GM18868 (cell line): ENCODE results near the gene KRTAP5-3.
"Not testable (repeated sequence)": the region's sequence is repeated elsewhere in the genome, so short reads cannot be mapped to it uniquely, and the experiment has no call there.

Source experiments
- ATAC-seq: cut with Tn5 transposase; IDR thresholded peaks from one replicate; pipeline ENCODE4 v1.9.1; 2021; ENCODE audit warnings: mild to moderate bottlenecking, moderate library complexity; ENCODE audit not compliant: unreplicated experiment

The KRTAP5-3 gene, protein sequence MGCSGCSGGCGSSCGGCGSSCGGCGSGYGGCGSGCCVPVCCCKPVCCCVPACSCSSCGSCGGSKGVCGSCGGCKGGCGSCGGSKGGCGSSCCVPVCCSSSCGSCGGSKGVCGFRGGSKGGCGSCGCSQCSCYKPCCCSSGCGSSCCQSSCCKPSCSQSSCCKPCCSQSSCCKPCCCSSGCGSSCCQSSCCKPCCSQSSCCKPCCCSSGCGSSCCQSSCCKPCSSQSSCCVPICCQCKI

DNA sequence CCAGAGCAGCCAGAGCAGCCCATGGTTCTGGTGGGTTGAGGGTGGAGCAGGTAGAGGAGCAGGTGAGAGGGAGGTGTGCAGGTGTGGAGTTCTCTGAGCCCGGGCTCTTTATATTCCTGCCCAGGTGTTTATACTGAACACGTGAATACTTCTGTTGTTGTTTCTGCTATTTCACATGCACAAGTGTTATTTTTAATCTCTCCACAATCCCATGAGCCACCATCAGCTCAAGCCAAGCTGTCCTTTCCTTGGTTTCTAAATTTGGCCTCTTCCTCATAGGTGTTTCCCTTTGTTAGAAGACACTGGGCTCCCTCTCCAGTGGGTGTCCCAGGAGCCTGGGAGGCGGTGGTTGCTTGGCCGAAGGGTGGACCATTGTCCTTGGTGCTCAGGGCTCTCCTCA, at the start of gene KRTAP5-3:
TSS of gene KRTAP5-3 (minus strand) at position 101 of the 400 bp plus-strand sequence. CDS start at position 23, 78 bp downstream.
- no peak for ATAC-seq

DNA sequence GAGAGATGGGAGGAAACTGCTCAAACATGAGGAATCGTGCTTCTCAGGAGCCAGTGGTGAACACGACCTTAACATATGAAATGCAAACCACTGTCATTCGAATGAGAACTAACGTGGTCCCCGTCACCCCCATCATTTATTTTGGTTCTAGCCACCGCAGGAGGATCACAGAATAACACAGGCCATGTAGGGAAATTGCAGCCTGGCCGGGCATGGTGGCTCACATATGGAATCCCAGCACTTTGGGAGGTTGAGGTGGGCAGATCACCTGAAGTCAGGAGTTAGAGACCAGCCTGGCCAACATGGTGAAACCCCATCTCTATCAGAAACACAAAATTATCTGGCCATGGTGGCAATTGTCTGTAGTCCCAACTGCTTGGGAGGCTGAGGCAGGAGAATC, 48.4 kb upstream of the KRTAP5-3 start:
- ATAC-seq: no peak

DNA sequence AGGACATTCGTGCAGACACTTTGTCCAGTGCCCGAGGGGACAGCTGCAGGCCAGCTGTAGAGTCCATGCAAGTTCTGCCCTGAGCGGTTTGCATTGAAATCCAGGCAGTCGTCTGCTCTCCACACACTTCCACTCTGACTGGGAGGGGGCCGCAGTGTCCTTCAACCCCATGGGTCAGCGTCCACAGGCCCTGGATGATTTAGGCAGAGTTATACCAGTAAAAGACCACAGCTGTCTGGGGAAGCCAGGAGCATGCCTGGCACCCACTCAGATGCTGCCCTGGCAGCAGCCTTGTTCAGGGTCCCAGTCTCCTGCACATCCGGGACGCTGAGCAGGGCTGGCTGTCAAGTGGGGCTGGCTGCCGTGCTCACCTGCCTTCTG, 47.8 kb upstream of the KRTAP5-3 start:
- no peak for ATAC-seq

DNA sequence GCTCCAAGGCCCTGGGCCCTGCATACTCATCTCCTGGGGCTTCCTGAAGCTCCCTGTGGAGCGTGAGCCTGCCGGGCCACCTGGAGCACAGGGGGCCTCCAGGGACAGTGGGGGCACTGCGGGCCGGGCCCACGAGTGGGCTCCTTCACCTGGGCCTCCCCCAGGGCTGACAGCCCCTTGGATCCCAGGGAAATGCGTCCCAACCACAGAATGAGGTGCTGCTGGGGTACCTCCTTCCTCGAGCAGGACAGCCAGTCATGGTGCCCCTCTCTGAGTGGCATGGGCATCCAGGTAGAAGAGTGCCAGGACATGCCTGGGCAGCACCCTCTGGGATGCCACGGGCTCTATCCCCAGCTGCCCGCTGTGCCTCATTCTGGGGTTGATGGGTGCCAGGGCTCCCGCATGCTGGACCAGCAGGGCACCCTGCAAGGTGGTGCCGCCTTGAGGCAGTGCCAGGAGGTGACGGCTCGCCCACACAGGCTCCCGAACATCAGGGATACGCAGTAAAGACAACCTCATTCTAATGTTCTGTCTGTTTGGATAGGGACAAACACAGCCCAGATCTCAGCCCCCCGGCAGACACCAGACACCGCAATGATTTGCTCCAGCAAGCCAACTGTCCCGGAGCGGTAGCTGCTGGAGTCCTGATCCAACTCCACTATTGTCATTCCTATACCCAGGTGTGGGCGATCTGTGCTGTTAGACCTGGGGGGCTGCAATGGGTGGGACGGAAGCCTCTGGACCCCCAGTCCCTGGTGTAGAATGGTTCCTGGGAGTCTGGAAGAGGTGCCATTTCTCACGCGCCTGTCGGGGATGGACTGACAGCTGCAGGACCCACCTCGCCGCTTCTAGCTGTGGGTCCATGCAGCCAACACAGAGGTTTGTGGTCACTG, 47.2 kb upstream of the KRTAP5-3 start:
- ATAC-seq: no peak

DNA sequence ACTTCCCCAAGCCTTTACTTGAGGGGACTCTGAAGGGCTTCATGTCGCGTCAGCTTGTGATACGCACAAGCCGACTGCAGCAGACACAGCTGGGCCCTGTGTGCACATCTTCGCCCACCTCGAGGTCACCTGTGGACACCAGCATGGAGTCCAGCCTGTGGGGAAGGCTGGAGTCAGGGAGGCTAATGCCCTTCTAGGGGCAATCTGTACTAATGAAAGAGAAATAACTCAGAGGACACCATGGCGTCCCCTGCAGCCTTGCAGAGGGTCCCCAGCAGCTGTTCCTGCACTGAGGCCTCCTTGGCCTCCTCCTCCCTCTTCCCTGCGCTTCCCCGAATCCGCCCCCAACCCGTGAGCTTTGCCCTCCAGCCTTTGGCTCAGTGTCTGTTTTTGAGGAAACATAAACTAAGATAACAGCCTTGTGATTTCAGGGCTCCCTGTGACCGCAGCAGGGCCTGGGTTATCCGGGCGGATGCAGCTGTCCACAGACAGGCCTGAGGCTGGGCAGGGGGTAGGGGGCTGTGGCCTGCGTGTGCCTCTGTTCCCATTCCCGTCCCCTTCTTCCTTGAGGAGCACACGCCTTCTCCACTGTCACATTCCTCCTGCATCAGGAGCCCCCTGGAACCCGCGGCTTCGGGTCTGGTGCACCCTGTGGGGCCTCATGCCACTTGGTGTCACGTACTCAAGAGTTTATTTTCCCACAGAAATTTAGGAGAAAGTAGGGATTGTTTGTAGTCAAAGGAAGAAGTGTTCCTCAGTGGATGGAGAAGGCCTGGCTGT, 46.3 kb upstream of the KRTAP5-3 start:
- ATAC-seq: no peak

DNA sequence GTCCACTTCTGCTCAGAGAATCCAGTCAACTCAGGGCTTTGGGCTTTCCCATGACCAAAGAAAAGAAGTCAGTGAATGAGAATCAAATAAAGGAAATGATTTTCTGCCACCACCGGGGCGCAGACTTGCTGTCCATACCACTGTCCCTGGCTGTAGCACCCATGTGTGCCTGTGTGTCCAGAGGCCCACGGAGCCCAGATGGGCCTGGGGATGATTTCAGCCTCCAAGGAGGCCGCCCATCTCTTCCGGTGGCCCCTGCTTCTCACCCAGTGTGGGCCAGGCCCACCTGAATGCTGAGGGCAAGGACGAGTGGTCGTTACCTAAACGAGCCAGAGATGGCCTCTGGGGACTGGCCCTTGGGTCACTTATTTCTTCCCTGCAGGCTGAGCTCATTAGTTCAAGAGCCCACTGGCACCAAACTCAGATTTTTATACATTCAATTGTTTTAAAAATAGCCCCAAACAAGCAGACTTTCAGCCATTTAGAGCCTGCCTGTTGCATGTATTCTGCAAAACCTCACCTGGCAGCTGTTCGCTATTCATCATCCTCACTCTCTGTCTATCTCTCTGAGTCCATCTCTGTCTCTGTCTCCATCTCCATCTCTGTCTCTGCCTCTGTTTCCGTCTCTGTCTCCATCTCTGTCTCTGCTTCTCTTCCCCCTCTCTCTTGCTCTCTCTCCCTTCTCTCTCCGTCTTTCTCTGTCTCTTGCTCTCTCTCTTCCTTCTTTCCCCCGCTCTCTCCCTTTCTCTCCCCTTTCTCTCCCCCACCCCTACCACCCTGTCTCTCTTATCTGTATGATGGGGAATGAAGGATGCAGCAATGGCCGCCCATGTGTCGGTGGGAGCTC, 45.5 kb upstream of the KRTAP5-3 start:
- ATAC-seq: no peak

DNA sequence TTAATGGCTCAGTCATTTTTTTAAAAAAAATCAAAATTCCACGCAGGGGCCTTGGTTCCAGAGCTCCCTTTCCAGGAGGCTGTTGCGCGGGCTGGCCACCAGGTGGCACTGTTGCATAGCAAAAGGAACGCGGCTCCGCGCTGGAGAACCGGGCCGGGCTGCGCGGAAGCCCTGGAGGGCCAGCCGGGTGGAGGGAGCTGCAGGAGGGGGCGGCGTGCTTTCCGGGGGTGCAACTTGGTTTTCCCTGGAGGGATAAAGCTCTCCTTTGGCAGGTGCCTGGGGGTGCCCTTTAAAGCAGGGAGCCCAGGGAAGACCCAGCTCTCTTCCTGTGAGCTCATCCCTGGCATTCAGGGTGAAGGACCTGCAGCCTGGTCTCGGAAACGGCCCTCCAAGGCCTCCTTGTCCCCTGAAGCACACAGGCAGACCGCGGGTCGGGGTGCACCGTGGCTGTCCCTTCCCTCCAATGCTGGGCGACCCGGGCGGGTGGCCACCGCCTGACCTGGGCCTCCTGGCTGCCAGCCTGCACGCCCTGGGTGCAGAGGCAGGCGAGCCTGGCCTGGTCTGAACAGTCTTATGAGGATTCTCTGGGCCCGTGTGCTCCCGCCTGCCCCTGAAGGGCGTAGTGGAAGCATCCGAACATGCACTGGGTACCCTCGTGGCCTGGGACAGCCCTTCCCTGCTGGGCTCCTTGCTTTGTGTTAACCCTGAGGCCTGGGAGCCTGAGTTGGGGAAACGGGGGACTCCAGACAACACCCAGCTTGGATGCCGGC, 44.7 kb upstream of the KRTAP5-3 start:
- ATAC-seq: no peak

DNA sequence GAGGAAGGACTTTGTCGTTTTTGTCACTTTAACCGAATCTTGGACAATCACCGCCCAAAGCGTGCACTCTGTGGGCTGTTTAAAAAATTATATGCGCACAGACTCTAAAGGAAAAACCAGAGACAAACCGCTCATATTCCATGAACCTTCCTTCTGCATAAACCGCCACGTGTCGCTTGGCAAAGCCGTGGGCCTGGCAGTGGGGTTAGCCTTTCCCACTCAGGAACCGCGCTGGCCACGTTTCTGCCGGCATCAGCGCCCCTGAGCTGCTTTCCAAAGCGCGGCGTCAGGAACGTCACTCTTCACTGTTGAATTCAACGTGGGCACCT, 44.1 kb upstream of the KRTAP5-3 start:
- no peak for ATAC-seq

DNA sequence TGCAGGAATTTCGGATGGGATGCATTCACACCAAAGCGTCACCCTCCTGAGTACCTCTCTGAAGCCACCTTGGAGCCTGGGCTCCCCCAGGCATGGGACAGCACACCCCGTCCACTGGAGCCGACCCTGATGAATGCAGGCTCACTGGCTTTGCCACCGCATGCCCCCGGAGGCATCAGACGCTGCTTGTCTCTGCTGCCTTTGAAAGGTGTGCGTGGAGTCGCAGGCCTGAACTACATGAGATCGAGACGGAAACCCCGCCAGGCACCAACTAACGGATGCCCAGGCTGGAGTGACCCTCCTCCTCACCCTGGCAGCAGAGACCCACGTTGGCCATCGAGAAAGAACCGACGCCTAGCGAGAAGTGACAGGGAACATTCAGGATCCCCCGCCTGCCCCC, 43.8 kb upstream of the KRTAP5-3 start:
- no peak for ATAC-seq

DNA sequence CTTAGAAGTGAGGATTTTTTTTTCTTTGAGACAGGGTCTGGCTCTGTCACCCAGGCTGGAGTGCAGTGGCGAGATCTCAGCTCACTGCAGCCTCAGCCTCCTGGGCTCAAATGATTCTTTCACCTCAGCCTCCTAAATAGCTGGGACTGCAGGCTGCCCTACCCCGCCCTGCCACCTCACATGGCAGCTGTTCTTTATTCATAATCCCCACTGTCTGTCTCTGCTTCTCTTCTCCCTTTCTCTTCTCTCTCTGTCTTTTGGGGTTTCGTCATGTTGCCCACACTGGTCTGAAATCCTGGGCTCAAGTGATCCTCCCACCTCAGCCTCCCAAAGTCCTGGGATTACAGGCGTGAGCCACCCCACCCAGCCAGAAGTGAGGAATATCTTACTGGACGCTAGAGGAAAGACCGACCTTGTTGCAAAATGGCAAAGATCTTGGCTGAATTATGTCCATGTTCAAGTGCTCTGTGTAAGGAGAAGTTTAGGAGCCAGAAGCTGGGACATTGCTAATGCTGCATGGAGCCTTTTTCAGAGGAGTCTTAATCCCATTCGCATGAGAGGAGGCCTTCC, 43.2 kb upstream of the KRTAP5-3 start:
- ATAC-seq: no peak

DNA sequence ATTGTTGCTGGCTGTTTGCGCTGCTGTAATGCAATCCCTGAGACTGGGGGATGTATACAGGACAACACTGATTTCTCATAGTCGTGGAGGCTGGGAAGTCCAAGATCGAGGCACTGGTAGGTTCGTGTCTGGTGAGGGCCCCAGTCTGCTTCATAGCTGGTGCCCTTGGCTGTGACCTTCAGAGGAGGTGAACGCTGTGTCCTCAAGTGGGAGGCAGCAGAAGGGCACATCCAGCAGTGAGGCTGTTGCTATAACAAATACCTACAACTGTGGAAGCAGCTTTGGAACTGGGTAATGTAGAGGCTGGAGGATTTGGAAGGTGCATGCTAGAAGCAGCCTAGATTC, 42.6 kb upstream of the KRTAP5-3 start:
- ATAC-seq: no peak

DNA sequence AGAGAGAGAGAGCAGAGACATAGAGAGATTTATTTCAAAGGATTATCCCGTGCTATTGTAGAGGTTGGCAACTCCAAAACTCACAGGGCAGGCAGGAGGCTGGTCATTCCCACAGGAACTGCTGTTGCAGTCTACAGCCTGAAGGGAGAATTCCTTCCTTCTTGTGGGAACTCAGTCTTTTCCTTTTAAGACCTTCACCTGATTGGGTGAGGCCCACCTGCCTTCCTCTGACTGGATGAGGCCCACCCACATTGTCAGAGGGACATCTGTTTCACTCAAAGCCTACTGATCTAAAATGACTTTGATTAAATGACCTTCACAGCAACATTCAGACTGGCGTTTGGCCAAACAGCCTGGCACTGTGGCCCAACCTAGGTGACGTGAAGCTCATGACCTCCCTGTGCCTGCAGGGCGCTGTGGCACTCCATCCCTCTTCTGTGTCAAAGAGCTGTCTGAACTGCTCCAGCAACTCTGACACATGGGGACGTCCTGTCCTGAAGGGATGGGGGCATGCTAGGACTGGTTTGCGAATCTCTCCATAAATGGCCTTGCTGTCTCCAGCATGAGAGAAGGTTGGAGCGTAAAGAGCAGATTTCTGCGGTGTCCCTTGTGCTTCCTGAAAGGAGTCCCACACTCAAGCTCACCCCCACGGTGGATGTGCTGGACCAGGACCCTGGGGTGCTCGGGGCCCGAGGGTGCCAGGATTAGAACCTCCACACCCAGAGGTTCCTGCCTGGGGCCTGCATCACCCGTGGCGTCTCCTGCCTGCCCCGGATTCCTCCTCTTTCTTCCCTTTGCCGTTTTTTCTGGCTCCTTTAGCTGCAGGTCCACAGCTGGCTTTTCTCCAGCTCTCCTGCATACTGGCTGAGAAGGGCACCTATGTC, 42.0 kb upstream of the KRTAP5-3 start:
- ATAC-seq: no peak

DNA sequence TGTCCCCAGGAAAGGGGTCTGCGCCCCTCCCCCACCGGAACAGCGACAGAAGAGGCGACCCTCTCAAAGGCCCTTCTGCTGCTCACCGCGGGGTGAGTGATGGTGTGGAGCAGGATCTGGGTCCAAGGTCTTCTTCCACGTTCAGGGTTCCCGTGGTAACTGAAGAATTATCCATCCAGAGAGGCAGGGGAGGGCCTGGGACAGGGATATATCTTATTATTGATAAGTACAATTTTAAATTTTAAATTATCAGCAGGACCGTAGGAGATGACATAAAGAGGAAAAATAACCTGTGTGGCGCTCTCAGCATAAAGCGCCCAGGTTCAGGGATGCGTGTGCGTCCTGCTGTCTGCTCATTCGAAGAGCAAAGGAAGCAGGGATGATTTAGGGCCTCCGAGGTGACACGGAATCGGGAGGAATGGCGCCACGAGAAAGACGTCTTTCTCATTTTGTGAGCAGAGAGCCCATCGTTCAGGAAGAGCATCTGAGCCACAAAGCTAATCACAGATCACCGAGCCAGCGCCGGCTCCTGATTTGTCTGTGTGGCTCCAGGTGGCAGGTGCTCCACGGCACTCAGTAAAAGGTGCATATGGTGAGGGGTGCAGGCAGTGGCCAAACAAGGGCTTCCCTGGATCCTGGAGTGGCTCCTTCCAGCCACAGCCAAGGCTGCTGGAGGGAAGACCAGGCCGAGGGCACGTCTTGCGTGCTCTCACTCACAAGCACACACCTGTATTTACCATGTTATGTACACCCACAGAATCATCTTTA, 40.6 kb upstream of the KRTAP5-3 start:
- no peak for ATAC-seq

DNA sequence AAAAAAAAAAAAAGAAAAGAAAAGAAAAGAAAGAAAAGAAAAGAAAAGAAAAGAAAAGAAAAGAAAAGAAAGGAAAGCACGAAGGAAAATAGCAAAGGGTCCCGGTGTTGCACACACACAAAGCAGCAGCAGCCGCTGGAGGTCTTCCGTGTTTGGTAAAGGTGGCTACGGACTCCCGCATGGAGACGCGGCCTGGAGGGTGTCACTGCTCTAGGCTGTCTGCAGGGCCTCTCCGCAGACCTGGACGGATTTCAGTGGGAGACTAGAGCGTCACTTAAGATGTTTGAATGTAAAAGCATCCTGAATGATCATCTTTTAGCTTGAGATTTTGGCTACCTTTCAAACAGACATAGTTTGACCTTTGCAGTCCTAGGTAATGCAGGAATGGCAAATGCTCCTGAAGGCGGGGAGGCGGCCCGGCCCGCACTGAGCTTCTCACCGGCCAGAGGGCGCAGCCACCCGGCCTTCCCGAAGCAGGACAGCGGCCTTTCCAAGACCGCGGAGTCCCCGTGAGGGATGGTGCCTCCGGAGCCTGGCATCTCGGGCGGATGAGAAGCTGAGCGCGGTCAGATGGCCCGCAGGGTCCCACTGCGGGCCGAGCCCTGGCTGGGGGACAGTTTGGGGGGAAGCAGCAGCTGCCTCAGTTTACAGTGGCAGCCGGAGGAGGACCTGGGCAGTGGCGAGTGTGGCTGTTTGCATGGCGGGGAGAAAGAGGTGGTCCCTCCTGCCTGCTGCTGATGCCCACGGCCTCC, 39.8 kb upstream of the KRTAP5-3 start:
- ATAC-seq: no peak

DNA sequence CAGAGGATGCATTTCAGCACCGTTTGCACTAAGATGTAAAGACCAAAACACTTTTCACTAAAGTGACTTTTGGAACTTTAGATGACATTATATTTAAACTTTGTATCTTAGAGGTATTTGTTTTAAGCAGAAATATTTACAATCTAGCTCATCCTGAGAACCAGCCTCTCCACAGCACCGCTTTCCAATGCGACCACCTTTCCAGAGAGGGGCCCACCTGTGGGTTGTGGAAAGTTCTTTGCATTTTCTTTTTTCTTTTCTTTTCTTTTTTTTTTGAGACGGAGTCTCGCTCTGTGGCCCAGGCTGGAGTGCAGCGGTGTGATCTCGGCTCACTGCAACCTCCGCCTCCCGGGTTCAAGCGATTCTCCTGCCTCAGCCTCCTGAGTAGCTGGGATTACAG, 38.3 kb upstream of the KRTAP5-3 start:
- not testable (repeated sequence) for ATAC-seq

DNA sequence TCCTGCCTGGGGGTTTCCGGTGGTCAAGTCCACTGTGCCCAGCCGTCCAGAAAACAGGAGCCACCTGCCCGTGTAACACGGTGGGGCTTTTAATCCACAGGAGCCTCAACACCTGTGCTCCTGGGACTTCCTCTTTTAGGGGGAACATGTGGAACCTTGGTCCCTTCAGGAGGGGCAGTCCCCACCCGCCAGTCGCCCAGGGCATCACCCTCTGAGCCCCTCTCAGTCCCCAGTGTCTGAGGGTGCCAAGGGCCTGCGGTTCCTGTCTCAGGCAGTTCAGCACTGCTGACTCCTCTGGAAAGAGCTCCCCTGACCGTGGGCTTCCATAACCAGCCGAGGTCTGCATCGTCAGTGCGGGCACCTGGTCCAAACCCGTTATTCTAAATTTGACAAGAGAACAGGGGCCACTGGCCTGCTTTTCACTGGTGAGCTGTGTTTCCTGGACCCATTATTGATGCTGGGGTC, 37.1 kb upstream of the KRTAP5-3 start:
- no peak for ATAC-seq

DNA sequence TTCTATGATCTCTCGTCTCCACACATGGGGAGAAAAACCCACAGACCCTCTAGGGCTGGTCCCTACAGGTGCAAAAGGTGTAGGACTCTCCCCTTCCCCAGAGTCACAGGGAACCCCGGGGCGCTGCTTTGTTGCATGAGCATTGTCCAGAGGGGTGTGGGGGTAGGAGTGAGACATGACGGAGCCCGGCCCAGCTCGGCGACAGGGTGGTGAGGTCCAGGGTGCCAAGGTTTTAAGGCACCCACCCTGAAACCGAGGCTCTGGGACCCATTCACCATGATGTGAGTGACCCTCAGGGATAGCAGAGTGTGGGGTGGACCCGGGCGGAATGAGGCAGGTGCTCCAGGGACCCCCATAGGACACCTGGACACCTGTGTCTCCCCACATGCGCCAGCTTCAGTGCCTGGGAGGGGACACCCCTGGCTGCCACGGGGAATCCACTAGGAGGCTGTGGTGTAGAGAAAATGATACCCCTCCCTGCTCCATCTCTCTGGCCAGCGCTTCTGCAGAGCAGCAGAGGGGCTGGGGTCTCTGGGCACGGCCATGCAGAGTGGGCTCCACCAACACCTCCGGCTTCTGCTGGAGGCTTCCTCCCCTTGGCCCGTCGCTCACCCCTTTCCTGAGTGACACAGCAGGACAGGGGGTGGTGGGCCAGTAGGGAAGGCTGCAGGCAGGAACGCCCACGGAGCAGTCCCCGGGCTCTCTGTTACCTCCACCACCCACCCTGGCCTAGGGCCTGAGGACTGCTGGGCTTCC, 36.5 kb upstream of the KRTAP5-3 start:
- ATAC-seq: no peak
